C4-2B (cell line): ENCODE measurements around the gene MT1B.

Experiments
- ZFX ChIP-seq: fragments of 450-650 bp; IDR thresholded peaks from 2 replicates; pipeline ENCODE4 v1.6.1; 2017
- TF ChIP-seq, protein P1 (sequence below): fragments of 450-650 bp; conservative IDR thresholded peaks from 2 replicates; pipeline ENCODE4 v1.5.1; 2017; ENCODE audit warnings: mild to moderate bottlenecking

DNA sequence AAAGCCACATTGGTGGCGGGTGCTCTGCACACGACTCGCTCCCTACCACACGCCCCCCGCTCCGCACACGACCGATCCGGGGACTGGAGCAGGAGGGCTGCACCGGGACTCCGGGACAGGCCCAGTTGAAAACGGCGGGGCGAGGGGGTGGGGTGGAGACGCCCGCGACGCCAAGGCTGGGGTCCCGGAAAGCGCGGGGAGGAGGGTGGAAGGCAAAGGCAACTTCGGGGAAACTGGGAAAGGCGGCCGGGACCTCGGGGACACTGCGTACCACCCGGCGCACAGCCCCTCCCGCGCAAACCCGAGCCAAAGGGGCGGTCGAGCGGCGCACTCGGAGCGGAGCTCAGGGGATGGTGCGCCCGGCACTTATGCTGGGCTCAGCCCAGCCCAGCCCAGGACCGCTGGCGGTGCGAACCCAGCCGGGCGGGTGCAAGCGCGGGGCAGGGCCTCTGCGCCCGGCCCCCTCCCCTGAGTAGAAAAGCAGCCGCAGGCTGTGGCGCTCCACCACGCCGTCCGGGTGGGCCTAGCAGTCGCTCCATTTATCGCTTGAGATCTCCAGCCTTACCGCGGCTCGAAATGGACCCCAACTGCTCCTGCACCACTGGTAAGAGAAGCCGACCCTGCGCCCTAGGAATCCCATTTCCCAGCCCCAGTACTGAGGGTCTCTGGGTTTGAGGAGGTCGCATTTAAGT lies 19.4 kb upstream of the MT1B start, which contains the start of gene MT1M:
- TF ChIP-seq, protein P1, sequence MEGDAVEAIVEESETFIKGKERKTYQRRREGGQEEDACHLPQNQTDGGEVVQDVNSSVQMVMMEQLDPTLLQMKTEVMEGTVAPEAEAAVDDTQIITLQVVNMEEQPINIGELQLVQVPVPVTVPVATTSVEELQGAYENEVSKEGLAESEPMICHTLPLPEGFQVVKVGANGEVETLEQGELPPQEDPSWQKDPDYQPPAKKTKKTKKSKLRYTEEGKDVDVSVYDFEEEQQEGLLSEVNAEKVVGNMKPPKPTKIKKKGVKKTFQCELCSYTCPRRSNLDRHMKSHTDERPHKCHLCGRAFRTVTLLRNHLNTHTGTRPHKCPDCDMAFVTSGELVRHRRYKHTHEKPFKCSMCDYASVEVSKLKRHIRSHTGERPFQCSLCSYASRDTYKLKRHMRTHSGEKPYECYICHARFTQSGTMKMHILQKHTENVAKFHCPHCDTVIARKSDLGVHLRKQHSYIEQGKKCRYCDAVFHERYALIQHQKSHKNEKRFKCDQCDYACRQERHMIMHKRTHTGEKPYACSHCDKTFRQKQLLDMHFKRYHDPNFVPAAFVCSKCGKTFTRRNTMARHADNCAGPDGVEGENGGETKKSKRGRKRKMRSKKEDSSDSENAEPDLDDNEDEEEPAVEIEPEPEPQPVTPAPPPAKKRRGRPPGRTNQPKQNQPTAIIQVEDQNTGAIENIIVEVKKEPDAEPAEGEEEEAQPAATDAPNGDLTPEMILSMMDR: no peak
- TF ChIP-seq ZFX: no peak
